Epithelial cell of esophagus (primary cell): Measurements from ENCODE around the gene ADGRL1.

Source experiments
- DNase-seq: peaks from one replicate; pipeline ENCODE4 v3.0.0; 2010; ENCODE audit warnings: low read depth
- H3K4me3 ChIP-seq: 2 replicates; pipeline ENCODE4 v1.5.1; 2011; ENCODE audit warnings: mild to moderate bottlenecking, low read length, control low read depth
- CTCF ChIP-seq: IDR thresholded peaks from 2 replicates; pipeline ENCODE4 v1.5.1; 2011; ENCODE audit warnings: low read depth, mild to moderate bottlenecking, low read length, control low read depth, inconsistent platforms; ENCODE audit not compliant: insufficient read depth; ENCODE audit errors: missing control alignments

ADGRL1 gene

GRCh38 chr19:14141041-14141440 is 64.9 kb downstream of the ADGRL1 start:
- no peak for DNase-seq
- H3K4me3 ChIP-seq = no peak overlapping the region
- no peak for TF ChIP-seq CTCF

- DNase-seq = no peak
- no peak overlapping the region for H3K4me3 ChIP-seq
- no peak for TF ChIP-seq CTCF
Measured at GRCh38 chr19:14139944-14140343, 66.0 kb downstream of the ADGRL1 start.

GRCh38 chr19:14138576-14139265 is 67.2 kb downstream of the ADGRL1 start:
- no peak for DNase-seq
- H3K4me3 ChIP-seq = no peak overlapping the region
- TF ChIP-seq CTCF = no peak

- H3K4me3 ChIP-seq = peak within 1 kb of the TSS; percentile 69
- TF ChIP-seq CTCF = peak; percentile 51
- peak; percentile 100 for DNase-seq
Measured at GRCh38 chr19:14136509-14137281, 69.3 kb downstream of the ADGRL1 start, which contains the start of gene ASF1B. ASF1B (minus strand) TSS chr19:14136589; CDS start chr19:14136456, 133 bp downstream.

- H3K4me3 ChIP-seq = peak overlapping the region; percentile 68
- no peak for DNase-seq
- TF ChIP-seq CTCF = no peak
Measured at GRCh38 chr19:14135985-14136508, 69.9 kb downstream of the ADGRL1 start.

- H3K4me3 ChIP-seq = peak overlapping the region; percentile 68
- DNase-seq = no peak
- TF ChIP-seq CTCF = no peak
Measured at GRCh38 chr19:14135355-14135754, 70.6 kb downstream of the ADGRL1 start.
